SU-DHL-6 (cell line): ENCODE data around the gene CHST13.

Experiments used
- H2AFZ ChIP-seq: fragments of 200-600 bp; sonication (generic); 2 replicates; pipeline ENCODE4 v1.6.1; 2014; ENCODE audit warnings: low read depth, mild to moderate bottlenecking, moderate library complexity, mixed read lengths, antibody characterized with exemption, low read length; ENCODE audit not compliant: severe bottlenecking
- H3F3A ChIP-seq: fragments of 200-600 bp; shearing (Covaris generic); 2 replicates; pipeline ENCODE4 v1.6.0; 2016; ENCODE audit warnings: antibody characterized with exemption, mild to moderate bottlenecking; ENCODE audit not compliant: insufficient read depth
- H3K27ac ChIP-seq: fragments of 200-600 bp; sonication (generic); 2 replicates; pipeline ENCODE4 v1.5.1; 2016; ENCODE audit warnings: low read depth, mild to moderate bottlenecking, low read length, moderate library complexity, mixed read lengths
- H3K27me3 ChIP-seq: fragments of 200-600 bp; sonication (generic), shearing (Covaris generic); 2 replicates; pipeline ENCODE4 v1.6.0; 2014; ENCODE audit warnings: mild to moderate bottlenecking, low read length
- H3K36me3 ChIP-seq: fragments of 200-600 bp; sonication (generic); 2 replicates; pipeline ENCODE4 v1.6.1; 2014; ENCODE audit warnings: mild to moderate bottlenecking, low read length, mixed read lengths
- H3K4me2 ChIP-seq: fragments of 300-600, 200-600 bp; shearing (Covaris generic), sonication (generic); 2 replicates; pipeline ENCODE4 v1.6.0; 2014; ENCODE audit warnings: low read length, low read depth, mild to moderate bottlenecking; ENCODE audit not compliant: poor library complexity, severe bottlenecking
- H3K4me3 ChIP-seq: fragments of 200-600 bp; sonication (generic); 2 replicates; pipeline ENCODE4 v1.5.1; 2014; ENCODE audit warnings: antibody characterized with exemption, low read length, mild to moderate bottlenecking, mixed read lengths; ENCODE audit not compliant: insufficient read depth, poor library complexity, severe bottlenecking
- H3K79me2 ChIP-seq: fragments of 200-600 bp; sonication (generic); 2 replicates; pipeline ENCODE4 v1.6.1; 2014; ENCODE audit warnings: mild to moderate bottlenecking, low read length, moderate library complexity; ENCODE audit not compliant: insufficient read depth
- H3K9ac ChIP-seq: fragments of 200-600 bp; sonication (generic); 2 replicates; pipeline ENCODE4 v1.7.0; 2014; ENCODE audit warnings: mild to moderate bottlenecking, low read length
- H3K9me2 ChIP-seq: fragments of 200-600 bp; sonication (generic); replicated peaks from 2 replicates; pipeline ENCODE4 v1.6.1; 2014; ENCODE audit warnings: low read length; ENCODE audit not compliant: insufficient read depth
- H3K9me3 ChIP-seq: fragments of 200-600 bp; sonication (generic); 2 replicates; pipeline ENCODE4 v1.6.1; 2014; ENCODE audit warnings: low read length, mixed read lengths; ENCODE audit not compliant: insufficient read depth
- H4K20me1 ChIP-seq: fragments of 200-600 bp; sonication (generic); 2 replicates; pipeline ENCODE4 v1.6.1; 2014; ENCODE audit warnings: low read depth, mild to moderate bottlenecking, antibody characterized with exemption, low read length, moderate library complexity, mixed read lengths
- EZH2phosphoT487 ChIP-seq: fragments of 200-600 bp; sonication (generic), shearing (Covaris generic); conservative IDR thresholded peaks from 2 replicates; pipeline ENCODE4 v1.6.1; 2018; ENCODE audit warnings: mild to moderate bottlenecking, antibody characterized with exemption, low read length, moderate library complexity, mixed read lengths
- TF ChIP-seq, protein P1 (sequence below): fragments of 200-600 bp; sonication (generic); IDR thresholded peaks from one replicate; pipeline ENCODE4 v1.5.1; 2017; ENCODE audit warnings: antibody characterized with exemption, mild to moderate bottlenecking, low read length, moderate library complexity; ENCODE audit not compliant: insufficient read depth, poor library complexity, severe bottlenecking

Gene CHST13

GRCh38 chr3:126557761-126558160 lies 33.8 kb downstream of the CHST13 start:
- H3K27ac ChIP-seq, result no peak overlapping the region
- H3K36me3 ChIP-seq, result no peaks in the 10 kb centered on the region
- H3K9me2 ChIP-seq, result no peaks in the 10 kb centered on the region
- H4K20me1 ChIP-seq, result no peaks in the 10 kb centered on the region
- H2AFZ ChIP-seq, result no peak overlapping the region
- H3K9me3 ChIP-seq, result no peaks in the 10 kb centered on the region
- no peak overlapping the region for H3K9ac ChIP-seq
- H3F3A ChIP-seq, result no peaks in the 10 kb centered on the region
- no peak overlapping the region for H3K4me2 ChIP-seq
- no peak for TF ChIP-seq EZH2phosphoT487
- TF ChIP-seq, protein P1, sequence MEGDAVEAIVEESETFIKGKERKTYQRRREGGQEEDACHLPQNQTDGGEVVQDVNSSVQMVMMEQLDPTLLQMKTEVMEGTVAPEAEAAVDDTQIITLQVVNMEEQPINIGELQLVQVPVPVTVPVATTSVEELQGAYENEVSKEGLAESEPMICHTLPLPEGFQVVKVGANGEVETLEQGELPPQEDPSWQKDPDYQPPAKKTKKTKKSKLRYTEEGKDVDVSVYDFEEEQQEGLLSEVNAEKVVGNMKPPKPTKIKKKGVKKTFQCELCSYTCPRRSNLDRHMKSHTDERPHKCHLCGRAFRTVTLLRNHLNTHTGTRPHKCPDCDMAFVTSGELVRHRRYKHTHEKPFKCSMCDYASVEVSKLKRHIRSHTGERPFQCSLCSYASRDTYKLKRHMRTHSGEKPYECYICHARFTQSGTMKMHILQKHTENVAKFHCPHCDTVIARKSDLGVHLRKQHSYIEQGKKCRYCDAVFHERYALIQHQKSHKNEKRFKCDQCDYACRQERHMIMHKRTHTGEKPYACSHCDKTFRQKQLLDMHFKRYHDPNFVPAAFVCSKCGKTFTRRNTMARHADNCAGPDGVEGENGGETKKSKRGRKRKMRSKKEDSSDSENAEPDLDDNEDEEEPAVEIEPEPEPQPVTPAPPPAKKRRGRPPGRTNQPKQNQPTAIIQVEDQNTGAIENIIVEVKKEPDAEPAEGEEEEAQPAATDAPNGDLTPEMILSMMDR, result no peak
- no peaks in the 10 kb centered on the region for H3K79me2 ChIP-seq
- no peaks in the 10 kb centered on the region for H3K27me3 ChIP-seq
- H3K4me3 ChIP-seq, result no peak overlapping the region

GRCh38 chr3:126558336-126559071 lies 34.5 kb downstream of the CHST13 start, which contains the start of gene C3orf22:
C3orf22 (minus strand) TSS chr3:126558932; CDS start chr3:126553390, 5,542 bp downstream.
- Histone ChIP-seq H3K4me2 (no peak within 1 kb of the TSS), H3K4me3 (no peak within 1 kb of the TSS), H3F3A (no peaks in the 10 kb centered on the region), H3K9me2 (no peaks in the 10 kb centered on the region), H3K36me3 (no peaks in the 10 kb centered on the region), H3K27ac (no peak within 1 kb of the TSS), H3K27me3 (no peaks in the 10 kb centered on the region), H2AFZ (no peak within 1 kb of the TSS), H3K79me2 (no peaks in the 10 kb centered on the region), H3K9ac (no peak within 1 kb of the TSS), H4K20me1 (no peaks in the 10 kb centered on the region), H3K9me3 (no peaks in the 10 kb centered on the region)
- no peak for TF ChIP-seq EZH2phosphoT487
- TF ChIP-seq, protein P1, result no peak

GRCh38 chr3:126562737-126563276 lies 38.9 kb downstream of the CHST13 start:
- no peak overlapping the region for H3K27ac ChIP-seq
- H3K79me2 ChIP-seq, result no peaks in the 10 kb centered on the region
- no peaks in the 10 kb centered on the region for H3F3A ChIP-seq
- H3K9me2 ChIP-seq, result no peaks in the 10 kb centered on the region
- no peak overlapping the region for H3K9ac ChIP-seq
- H3K9me3 ChIP-seq, result no peaks in the 10 kb centered on the region
- H4K20me1 ChIP-seq, result no peaks in the 10 kb centered on the region
- TF ChIP-seq, protein P1, result no peak
- TF ChIP-seq EZH2phosphoT487, result no peak
- no peaks in the 10 kb centered on the region for H3K27me3 ChIP-seq
- no peak overlapping the region for H2AFZ ChIP-seq
- no peak overlapping the region for H3K4me2 ChIP-seq
- no peaks in the 10 kb centered on the region for H3K36me3 ChIP-seq
- H3K4me3 ChIP-seq, result no peak overlapping the region
